GM23338 (cell line): ENCODE measurements around the gene MYO3B. TPM values are rescaled to one million over a fixed set of nuclear protein-coding genes. Genes with fewer than 3 reads are reported as not detected.

Experiments
- ATAC-seq: fragments of 200-7000 bp; cut with Tn5 transposase; 3 replicates; pipeline ENCODE4 v1.9.1; 2020
- DNase-seq: peaks from one replicate; pipeline ENCODE4 v3.0.0-alpha.2; 2015; ENCODE audit warnings: low spot score
- H2AFZ ChIP-seq: fragments of 200-600 bp; sonication (generic); 2 replicates; pipeline ENCODE4 v1.8.0; 2016; ENCODE audit warnings: antibody characterized with exemption, mild to moderate bottlenecking, moderate library complexity
- H3F3A ChIP-seq: fragments of 200-600 bp; sonication (generic); replicated peaks from 2 replicates; pipeline ENCODE4 v1.8.0; 2017; ENCODE audit warnings: antibody characterized with exemption, mixed run types, low read depth
- H3K27ac ChIP-seq: fragments of 200-600 bp; sonication (generic); 2 replicates; pipeline ENCODE4 v1.6.1; 2016; ENCODE audit warnings: low read depth
- H3K27me3 ChIP-seq: fragments of 200-600 bp; sonication (generic); 2 replicates; pipeline ENCODE4 v1.8.0; 2016; ENCODE audit warnings: mild to moderate bottlenecking, mixed run types, moderate library complexity; ENCODE audit not compliant: insufficient read depth
- H3K36me3 ChIP-seq: fragments of 200-600 bp; sonication (generic); 2 replicates; pipeline ENCODE4 v1.8.0; 2016; ENCODE audit warnings: mild to moderate bottlenecking; ENCODE audit not compliant: insufficient read depth
- H3K4me1 ChIP-seq: fragments of 200-600 bp; sonication (generic); 2 replicates; pipeline ENCODE4 v1.8.0; 2016; ENCODE audit warnings: mild to moderate bottlenecking, moderate library complexity; ENCODE audit not compliant: insufficient read depth
- H3K4me2 ChIP-seq: fragments of 200-600 bp; sonication (generic); 2 replicates; pipeline ENCODE4 v1.7.1; 2017; ENCODE audit warnings: mixed run types
- H3K4me3 ChIP-seq: fragments of 200-600 bp; sonication (generic); 2 replicates; pipeline ENCODE4 v1.6.1; 2016; ENCODE audit warnings: mixed run types
- H3K79me2 ChIP-seq: fragments of 200-600 bp; sonication (generic); replicated peaks from 2 replicates; pipeline ENCODE4 v1.8.0; 2017; ENCODE audit warnings: mild to moderate bottlenecking; ENCODE audit not compliant: insufficient read depth
- H3K9me2 ChIP-seq: fragments of 200-600 bp; sonication (generic); 2 replicates; pipeline ENCODE4 v1.8.0; 2017; ENCODE audit not compliant: insufficient read depth
- H4K20me1 ChIP-seq: fragments of 200-600 bp; sonication (generic); replicated peaks from 2 replicates; pipeline ENCODE4 v1.8.0; 2017; ENCODE audit warnings: mild to moderate bottlenecking; ENCODE audit not compliant: insufficient read depth
- H3K27ac Mint-ChIP-seq: 2 replicates; pipeline ENCODE4 v1.8.0; 2020; ENCODE audit warnings: inconsistent platforms, mild to moderate bottlenecking, moderate library complexity, mixed read lengths
- H3K27me3 Mint-ChIP-seq: 3 replicates; pipeline ENCODE4 v1.8.0; 2022; ENCODE audit warnings: low read depth, mild to moderate bottlenecking, moderate library complexity, mixed read lengths, inconsistent platforms; ENCODE audit not compliant: insufficient read depth, poor library complexity
- H3K36me3 Mint-ChIP-seq: 3 replicates; pipeline ENCODE4 v1.8.0; 2021; ENCODE audit warnings: low read depth, mild to moderate bottlenecking, inconsistent platforms, moderate library complexity, mixed read lengths
- H3K4me1 Mint-ChIP-seq: 3 replicates; pipeline ENCODE4 v1.8.0; 2020; ENCODE audit warnings: mild to moderate bottlenecking, inconsistent platforms, mixed read lengths
- H3K4me3 Mint-ChIP-seq: 3 replicates; pipeline ENCODE4 v1.8.0; 2021; ENCODE audit warnings: moderate library complexity, mild to moderate bottlenecking, inconsistent platforms, mixed read lengths
- H3K9me3 Mint-ChIP-seq: 3 replicates; pipeline ENCODE4 v1.8.0; 2020; ENCODE audit warnings: moderate library complexity, mild to moderate bottlenecking, inconsistent platforms, mixed read lengths
- CREB1 ChIP-seq: fragments of 250-450 bp; sonication (Bioruptor Pico); IDR thresholded peaks from 2 replicates; pipeline ENCODE4 v1.5.0; 2020; ENCODE audit warnings: low read depth, mild to moderate bottlenecking, moderate library complexity
- CTCF ChIP-seq, 2 experiments: fragments of 200-600 bp in 1 of 2; sonication (generic) in 1 of 2; conservative IDR thresholded peaks; 2 replicates each; pipeline versions ENCODE4 v1.5.1 to v1.6.1; 2016 to 2017; ENCODE audit warnings: antibody characterized with exemption in 2 of 2, low read depth in 2 of 2, mild to moderate bottlenecking in 2 of 2, moderate library complexity in 1 of 2
- ETS1 ChIP-seq: IDR thresholded peaks from 2 replicates; pipeline ENCODE4 v1.6.1; 2016; ENCODE audit warnings: antibody characterized with exemption
- EZH2 ChIP-seq: fragments of 200-600 bp; sonication (generic); IDR thresholded peaks from one replicate; pipeline ENCODE4 v1.8.0; 2017; ENCODE audit warnings: antibody characterized with exemption, mild to moderate bottlenecking, low read depth; ENCODE audit not compliant: unreplicated experiment
- EZH2phosphoT487 ChIP-seq: fragments of 200-600 bp; sonication (generic); IDR thresholded peaks from one replicate; pipeline ENCODE4 v1.8.1; 2018; ENCODE audit warnings: antibody characterized with exemption; ENCODE audit not compliant: unreplicated experiment
- JUNB ChIP-seq: IDR thresholded peaks from one replicate; pipeline ENCODE4 v1.6.1; 2016; ENCODE audit warnings: antibody characterized with exemption; ENCODE audit not compliant: unreplicated experiment
- NANOG ChIP-seq: IDR thresholded peaks from 2 replicates; pipeline ENCODE4 v1.6.1; 2016; ENCODE audit warnings: antibody characterized with exemption, borderline replicate concordance
- POLR2AphosphoS5 ChIP-seq: IDR thresholded peaks from 2 replicates; pipeline ENCODE4 v1.6.1; 2016; ENCODE audit warnings: antibody characterized with exemption, low read depth
- STAT1 ChIP-seq: IDR thresholded peaks from one replicate; pipeline ENCODE4 v1.6.1; 2016; ENCODE audit warnings: antibody characterized with exemption; ENCODE audit not compliant: unreplicated experiment
- ZNF114 ChIP-seq: fragments of 250-450 bp; sonication (Bioruptor Pico); IDR thresholded peaks from 2 replicates; pipeline ENCODE4 v1.5.0; 2020; ENCODE audit warnings: mild to moderate bottlenecking, moderate library complexity
- ZNF331 ChIP-seq: fragments of 250-450 bp; sonication (Bioruptor Pico); IDR thresholded peaks from 2 replicates; pipeline ENCODE4 v1.5.0; 2020; ENCODE audit warnings: low read depth, mild to moderate bottlenecking, moderate library complexity
- ZNF462 ChIP-seq: fragments of 250-450 bp; sonication (Bioruptor Pico); IDR thresholded peaks from 2 replicates; pipeline ENCODE4 v1.5.0; 2020; ENCODE audit warnings: mild to moderate bottlenecking, moderate library complexity
- polyA plus RNA-seq: library from polyadenylated mRNA; unstranded; fragments of >200 nt; fragmentation: Nextera tagmentation; extraction: Ambion mirVana; gene quantifications from 2 replicates; pipeline ENCODE4 v1.2.1, GENCODE V29; 2016
- total RNA-seq: library from RNA; depleted of rRNA; stranded (reverse); fragments of >200 nt; shearing (Covaris generic); gene quantifications from 2 replicates; pipeline ENCODE4 v1.2.3, GENCODE V29; 2014
- TF ChIP-seq, protein P1 (sequence below): IDR thresholded peaks from one replicate; pipeline ENCODE4 v1.6.1; 2018; ENCODE audit warnings: antibody characterized with exemption; ENCODE audit not compliant: unreplicated experiment

Gene MYO3B
- total and polyA plus RNA-seq, 2 experiments from 2014 or later, result 0.42 TPM; not detected in 1

DNA sequence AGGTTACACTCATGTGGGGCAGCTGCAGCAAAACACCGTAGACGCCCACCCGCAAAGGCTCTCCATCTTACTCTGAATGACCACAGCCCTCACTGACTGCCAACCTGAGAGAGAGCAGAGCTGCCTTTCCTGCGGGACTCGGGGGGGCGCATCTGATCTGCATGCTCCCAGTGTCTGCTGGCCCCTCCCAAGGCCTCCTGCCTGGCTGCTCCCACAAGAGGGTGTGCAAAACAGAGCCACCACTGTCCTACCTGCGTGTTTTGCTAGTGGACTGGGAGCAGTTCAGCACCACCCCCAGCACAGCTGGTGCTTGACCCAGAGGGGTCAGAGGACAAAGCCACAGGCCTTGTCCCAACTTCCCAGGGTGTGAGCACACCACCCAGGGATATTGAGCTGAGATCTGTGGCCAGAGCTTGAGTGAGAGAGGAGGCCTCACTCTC lies 76.4 kb downstream of the MYO3B start:
- H2AFZ ChIP-seq, result no peak overlapping the region
- H3K27ac ChIP-seq, result no peak overlapping the region
- H3K27me3 ChIP-seq, result no peaks in the 10 kb centered on the region
- no peak overlapping the region for H3K4me3 Mint-ChIP-seq
- H3K36me3 Mint-ChIP-seq, result no peaks in the 10 kb centered on the region; the same call in 2 of the 3 replicates
- H3K27me3 Mint-ChIP-seq, result no peaks in the 10 kb centered on the region
- DNase-seq, result no peak
- no peak overlapping the region for H3K27ac Mint-ChIP-seq
- H3K4me1 ChIP-seq, result no peaks in the 10 kb centered on the region
- TF ChIP-seq ZNF114 (CRISPR knock-in tag) (no peak), ETS1 (no peak), EZH2phosphoT487 (no peak), JUNB (no peak), ZNF462 (CRISPR knock-in tag) (no peak), ZNF331 (no peak), NANOG (no peak), CREB1 (CRISPR knock-in tag) (no peak), STAT1 (no peak), CTCF (conservative IDR thresholded peaks at IDR 0.05; ENCODE audit: low read depth in 2 of 2) (no peak), EZH2 (no peak), POLR2AphosphoS5 (no peak)
- TF ChIP-seq, protein P1, sequence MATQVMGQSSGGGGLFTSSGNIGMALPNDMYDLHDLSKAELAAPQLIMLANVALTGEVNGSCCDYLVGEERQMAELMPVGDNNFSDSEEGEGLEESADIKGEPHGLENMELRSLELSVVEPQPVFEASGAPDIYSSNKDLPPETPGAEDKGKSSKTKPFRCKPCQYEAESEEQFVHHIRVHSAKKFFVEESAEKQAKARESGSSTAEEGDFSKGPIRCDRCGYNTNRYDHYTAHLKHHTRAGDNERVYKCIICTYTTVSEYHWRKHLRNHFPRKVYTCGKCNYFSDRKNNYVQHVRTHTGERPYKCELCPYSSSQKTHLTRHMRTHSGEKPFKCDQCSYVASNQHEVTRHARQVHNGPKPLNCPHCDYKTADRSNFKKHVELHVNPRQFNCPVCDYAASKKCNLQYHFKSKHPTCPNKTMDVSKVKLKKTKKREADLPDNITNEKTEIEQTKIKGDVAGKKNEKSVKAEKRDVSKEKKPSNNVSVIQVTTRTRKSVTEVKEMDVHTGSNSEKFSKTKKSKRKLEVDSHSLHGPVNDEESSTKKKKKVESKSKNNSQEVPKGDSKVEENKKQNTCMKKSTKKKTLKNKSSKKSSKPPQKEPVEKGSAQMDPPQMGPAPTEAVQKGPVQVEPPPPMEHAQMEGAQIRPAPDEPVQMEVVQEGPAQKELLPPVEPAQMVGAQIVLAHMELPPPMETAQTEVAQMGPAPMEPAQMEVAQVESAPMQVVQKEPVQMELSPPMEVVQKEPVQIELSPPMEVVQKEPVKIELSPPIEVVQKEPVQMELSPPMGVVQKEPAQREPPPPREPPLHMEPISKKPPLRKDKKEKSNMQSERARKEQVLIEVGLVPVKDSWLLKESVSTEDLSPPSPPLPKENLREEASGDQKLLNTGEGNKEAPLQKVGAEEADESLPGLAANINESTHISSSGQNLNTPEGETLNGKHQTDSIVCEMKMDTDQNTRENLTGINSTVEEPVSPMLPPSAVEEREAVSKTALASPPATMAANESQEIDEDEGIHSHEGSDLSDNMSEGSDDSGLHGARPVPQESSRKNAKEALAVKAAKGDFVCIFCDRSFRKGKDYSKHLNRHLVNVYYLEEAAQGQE, result no peak
- H3K4me3 ChIP-seq, result no peak overlapping the region
- no peaks in the 10 kb centered on the region for H3K4me1 Mint-ChIP-seq
- no peaks in the 10 kb centered on the region for H3F3A ChIP-seq
- ATAC-seq, result no peak
- H4K20me1 ChIP-seq, result no peaks in the 10 kb centered on the region
- H3K9me3 Mint-ChIP-seq, result no peaks in the 10 kb centered on the region
- no peaks in the 10 kb centered on the region for H3K79me2 ChIP-seq
- no peaks in the 10 kb centered on the region for H3K36me3 ChIP-seq
- peaks cover 10% of the 10 kb centered on the region; the same call in 1 of the 2 replicates for H3K9me2 ChIP-seq
- no peak overlapping the region for H3K4me2 ChIP-seq
